ENCODE results near the gene SMPDL3B.

DNA sequence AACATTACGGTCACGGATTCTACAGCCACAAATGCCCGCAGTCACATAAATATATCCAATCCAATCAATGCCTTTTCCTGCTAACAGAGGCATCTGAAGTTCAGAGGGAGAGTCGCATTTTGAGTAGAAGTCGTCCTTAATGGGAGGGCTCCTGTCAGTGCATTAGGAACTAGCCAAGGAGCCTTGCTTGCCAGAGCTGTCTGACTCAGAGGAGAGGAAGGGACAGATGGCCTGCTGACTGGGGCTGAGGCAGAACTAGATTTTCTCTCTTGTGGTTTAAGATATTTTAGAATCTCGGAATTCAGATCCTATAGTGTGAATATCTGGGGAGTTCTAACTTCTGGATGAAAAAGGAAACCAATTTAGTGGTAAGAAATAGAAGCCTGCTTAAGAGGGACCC is 35.6 kb downstream of the SMPDL3B start:
- TF ChIP-seq ZNF274 (IDR thresholded peaks at IDR 0.05; ENCODE audit: low read depth, low read length) (no peak), YY1 (IDR thresholded peaks at IDR 0.05; ENCODE audit: insufficient read depth, insufficient read length) (no peak)

All from NT2/D1 (cell line).